ENCODE results near the gene MCHR1.

- no peak for TF ChIP-seq CTCF (IDR thresholded peaks at IDR 0.05 in 4 of 5, conservative IDR thresholded peaks at IDR 0.05 in 1 of 5)
- TF ChIP-seq POLR2A (IDR thresholded peaks at IDR 0.05), result no peak
Measured at GRCh38 chr22:40651057-40651456, 28.2 kb upstream of the MCHR1 start.

All from gastrocnemius medialis (tissue), 4 donors.